Suppressor macrophage treated with lipopolysaccharide for 1 hour (primary cell): ENCODE measurements around the gene KCP.
A peak's percentile ranks its signal among the peaks of the same experiment; 100 is the strongest.

Experiments
- DNase-seq, 3 donors: peaks; one replicate each; pipeline ENCODE4 v3.0.0-alpha.2; 2020 to 2022

The KCP gene

DNA sequence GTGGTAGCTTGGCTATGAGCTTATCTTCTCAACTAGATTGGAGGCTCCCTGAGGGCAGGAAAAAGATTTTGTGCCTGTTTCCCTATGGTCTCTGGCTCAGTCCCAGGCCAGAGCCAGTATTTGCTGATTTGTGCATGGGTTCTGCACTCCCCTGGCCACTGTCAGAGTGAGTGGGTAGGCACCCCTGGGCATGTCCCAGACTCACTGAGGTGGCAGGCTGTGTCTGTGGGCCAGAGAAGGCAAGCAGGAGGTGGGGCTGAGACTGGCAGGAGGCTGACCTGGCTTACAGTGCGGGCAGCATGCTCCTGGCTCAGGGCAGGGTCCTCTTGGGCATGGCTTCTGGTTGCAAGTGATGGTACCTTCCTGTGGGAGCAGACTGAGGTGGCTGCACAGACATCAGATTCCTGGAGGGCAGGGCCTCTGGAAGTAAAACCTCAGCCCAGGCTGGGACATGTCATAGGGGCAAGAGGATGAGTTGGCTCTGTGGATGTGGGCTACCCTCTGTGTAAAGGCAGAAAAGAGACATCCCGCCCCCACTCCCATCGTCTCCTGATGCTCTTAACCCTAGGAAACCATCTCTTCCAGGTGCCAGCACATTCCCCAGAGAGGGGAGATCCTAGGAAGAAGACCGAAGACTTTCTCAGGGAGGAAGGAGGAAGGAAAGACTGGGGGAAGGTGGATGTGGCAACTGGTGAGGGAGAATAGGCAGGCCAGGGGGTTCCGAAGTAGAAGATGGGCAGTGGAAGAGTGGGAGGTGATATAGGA is 4.3 kb downstream of the KCP start:
- DNase-seq: no peak

- DNase-seq: peak; percentile 75 to 87 (median 82)
Measured at GRCh38 chr7:128904381-128905197, 5.9 kb downstream of the KCP start.

DNA sequence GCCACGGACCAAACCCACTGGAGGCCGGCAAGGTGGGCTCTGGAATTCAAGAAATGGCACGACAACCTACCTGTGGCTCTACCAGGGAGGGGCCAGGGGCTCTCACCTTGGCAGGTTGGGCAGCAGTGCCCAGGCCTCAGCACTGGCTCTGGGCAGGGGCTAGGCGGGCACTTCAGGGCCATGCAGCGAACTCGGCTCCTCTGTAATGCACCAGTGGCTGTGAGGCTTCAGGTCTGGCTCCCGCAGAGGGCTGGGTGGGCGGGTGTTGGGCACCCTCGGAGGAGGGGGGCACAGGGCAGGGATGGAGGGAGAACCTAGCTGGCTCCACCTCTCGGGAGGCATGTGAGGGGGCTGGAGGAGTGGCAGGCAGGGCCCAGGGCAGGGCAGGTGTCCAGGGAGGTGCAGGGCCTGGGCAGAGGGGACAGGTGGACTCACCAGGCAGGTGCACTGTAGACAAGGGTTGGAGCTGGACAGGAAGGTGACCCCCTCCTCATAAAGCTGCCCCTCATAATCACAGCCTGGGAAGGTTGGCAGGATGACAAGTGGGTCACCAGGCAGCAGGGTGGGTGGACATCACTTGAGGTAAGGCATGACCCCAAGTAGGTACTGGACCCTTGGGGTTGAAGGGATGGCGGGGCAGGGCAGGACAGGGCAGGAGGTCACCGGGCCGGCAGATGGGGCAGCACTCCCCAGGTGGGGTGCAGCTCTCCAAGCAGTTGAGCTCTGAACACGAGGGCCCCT is 6.7 kb downstream of the KCP start:
- DNase-seq: no peak

- peak; percentile 75 to 82 (median 81) for DNase-seq
Measured at GRCh38 chr7:128902761-128903585, 7.5 kb downstream of the KCP start.

GRCh38 chr7:128900237-128900636 is 10.3 kb downstream of the KCP start:
- no peak for DNase-seq

DNA sequence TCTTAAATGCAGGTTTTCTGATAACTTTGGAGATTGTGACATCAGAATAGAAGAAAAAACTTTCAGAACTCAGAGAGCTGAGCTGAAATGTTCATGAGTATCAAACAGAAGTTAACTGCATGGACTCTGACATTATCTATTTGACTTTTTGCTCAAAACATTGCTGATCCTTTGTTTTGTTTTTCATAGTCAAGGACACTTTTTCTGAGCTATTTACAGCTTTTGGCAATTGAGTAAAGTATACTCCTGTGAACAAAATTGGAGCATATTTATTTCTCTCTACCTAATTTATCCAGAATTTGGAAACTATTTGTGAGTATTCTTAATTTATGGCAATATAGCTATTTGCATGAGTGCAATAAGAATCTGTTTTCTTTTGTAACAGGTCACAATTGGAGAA is 11.1 kb downstream of the KCP start:
- no peak for DNase-seq

GRCh38 chr7:128895320-128895719 is 15.2 kb downstream of the KCP start:
- DNase-seq: no peak

GRCh38 chr7:128894101-128894440 is 16.4 kb downstream of the KCP start:
- no peak for DNase-seq

DNA sequence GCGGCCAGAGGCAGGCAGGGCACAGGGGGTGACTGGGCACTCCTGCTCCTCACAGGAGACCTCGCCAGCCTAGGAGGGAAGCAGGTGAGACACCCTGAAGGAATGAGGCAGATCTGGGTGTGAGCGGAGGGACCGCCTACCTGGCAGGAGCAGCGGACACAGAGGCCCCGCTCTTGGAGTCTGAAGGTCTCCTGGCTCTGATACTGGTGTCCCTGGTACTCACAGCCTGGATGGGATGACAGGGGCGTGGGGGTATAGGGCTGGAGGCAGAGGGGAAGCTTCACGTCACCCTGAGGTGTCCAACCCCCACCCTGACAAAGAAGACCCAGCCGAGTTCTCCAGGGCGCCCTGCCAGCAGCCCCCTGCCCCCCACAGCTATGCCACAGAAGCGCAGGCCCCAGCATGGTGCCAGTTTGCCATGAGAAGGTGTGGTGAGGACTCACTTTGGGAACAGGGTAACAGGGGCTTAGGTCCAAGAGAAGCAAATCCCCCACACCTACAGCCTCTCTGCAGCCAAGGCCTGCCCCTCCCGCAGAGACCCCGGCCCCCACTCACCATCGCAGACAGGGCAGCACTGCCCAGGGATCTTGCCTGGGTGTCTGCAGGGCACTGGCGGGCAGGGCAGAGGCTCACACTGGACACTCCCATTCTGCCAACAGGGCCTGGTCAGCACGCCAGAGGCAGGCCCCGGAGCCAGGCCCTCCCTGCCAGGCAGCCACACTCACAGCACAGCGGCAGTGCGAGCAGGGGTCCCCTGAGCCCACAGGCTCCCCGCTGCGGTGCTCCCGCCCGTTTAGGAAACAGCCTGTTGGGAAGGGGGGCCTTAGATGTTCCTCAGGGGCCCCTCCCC is 17.0 kb downstream of the KCP start:
- no peak for DNase-seq

GRCh38 chr7:128892521-128893250 is 17.8 kb downstream of the KCP start:
- no peak for DNase-seq

DNA sequence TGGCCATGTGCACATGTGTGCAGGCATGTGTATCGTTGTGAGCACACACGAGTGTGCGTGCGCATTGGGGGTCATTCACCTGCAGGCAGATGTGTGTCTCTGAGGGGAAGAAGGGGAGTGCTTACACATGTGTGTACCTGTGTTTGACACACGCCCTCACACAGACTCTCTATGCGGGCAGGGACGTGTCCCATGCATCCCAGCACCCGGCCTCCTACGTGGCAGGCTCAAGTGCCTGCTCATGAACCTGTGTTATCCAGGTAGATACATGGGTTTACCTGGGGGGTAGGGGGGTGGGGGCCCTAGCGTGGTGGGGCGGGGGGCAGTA is 18.6 kb downstream of the KCP start:
- DNase-seq: no peak

- DNase-seq: no peak
Measured at GRCh38 chr7:128891110-128891941, 19.2 kb downstream of the KCP start.

DNA sequence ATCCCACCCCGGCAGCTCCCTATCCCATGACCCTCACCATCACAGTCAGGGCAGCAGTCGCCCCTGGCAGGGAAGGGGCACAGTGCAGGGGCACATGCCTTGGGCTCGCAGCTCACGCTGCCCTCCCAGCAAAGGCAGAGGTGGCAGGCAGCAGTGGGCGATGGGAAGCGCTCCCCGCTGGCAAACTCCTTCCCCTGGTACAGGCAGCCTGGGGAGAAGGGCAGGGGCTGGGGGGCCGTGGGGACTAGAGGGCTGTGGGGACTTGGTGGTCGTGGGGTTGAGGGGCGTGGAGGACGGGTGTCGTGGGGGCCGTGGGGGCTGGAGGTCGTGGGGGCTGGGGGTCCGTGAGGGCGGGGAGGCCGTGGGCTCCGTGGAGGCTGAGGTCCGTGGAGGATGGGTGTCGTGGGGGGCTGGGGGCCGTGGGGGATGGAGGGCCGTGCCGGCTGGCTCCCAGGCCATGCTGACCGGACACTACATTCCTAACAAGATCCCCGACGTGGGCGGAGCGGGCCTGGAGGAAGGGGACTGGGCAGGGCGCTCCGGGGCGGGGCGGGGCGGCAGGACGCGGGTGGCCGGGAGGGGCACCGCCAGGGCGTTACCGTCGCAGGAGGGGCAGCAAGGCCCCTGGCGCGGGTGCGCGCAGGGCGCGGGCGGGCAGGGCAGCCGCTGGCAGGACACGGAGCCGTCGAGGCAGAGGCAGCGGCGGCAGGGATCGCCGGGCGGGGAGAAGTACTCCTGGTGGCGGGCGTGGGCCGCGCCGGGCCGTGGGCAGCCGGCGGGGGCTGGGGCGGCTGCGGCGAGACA is 20.0 kb downstream of the KCP start:
- DNase-seq: peak; percentile 36 to 69 (median 51)

- no peak for DNase-seq
Measured at GRCh38 chr7:128889121-128889520, 21.4 kb downstream of the KCP start.

GRCh38 chr7:128888756-128889095 is 21.8 kb downstream of the KCP start:
- DNase-seq: no peak

DNA sequence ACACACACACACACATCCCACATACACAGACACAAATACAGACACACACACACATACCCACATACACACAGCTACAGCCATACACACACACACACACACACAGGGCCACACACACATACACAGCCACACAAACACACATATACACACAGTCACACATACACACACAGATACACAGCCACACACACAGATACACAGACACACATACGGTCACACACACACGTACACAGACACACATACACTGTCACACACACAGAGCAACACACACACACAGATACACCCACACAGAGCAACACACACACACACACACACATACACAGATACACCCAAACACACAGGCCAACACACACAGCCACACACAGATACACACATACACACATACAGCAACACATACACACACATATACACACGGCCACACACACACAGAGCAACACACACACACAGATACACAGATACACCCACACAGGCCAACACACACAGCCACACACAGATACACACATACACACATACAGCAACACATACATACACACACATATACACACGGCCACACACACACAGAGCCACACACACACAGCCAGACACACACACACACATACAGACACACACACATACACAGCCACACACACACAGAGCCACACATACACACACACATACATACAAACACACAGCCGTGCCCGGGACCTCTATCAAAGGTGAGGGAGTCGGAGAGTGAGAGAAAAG is 22.3 kb downstream of the KCP start:
- no peak for DNase-seq

- DNase-seq: no peak
Measured at GRCh38 chr7:128887169-128888038, 23.1 kb downstream of the KCP start.
